Upper lobe of right lung (tissue), 1 donor: ENCODE data around the gene TAF15. TPM values are rescaled to one million over a fixed set of nuclear protein-coding genes. Genes with fewer than 3 reads are reported as not detected.
A peak's percentile ranks its signal among the peaks of the same experiment; 100 is the strongest.

Source experiments
- ATAC-seq: fragments of 200-7000 bp; cut with Tn5 transposase; one replicate; pipeline ENCODE4 v1.9.1; 2020; ENCODE audit warnings: mild to moderate bottlenecking, moderate library complexity
- DNase-seq: peaks from one replicate; pipeline ENCODE4 v3.0.0-alpha.2; 2020
- H3K27ac ChIP-seq: fragments of 200-600 bp; one replicate; pipeline ENCODE4 v1.8.0; 2022
- H3K27me3 ChIP-seq: fragments of 200-600 bp; one replicate; pipeline ENCODE4 v1.8.0; 2022; ENCODE audit warnings: mild to moderate bottlenecking
- H3K36me3 ChIP-seq: fragments of 200-600 bp; one replicate; pipeline ENCODE4 v1.8.0; 2022
- H3K4me1 ChIP-seq: fragments of 200-600 bp; one replicate; pipeline ENCODE4 v1.8.0; 2022
- H3K4me3 ChIP-seq: fragments of 200-600 bp; one replicate; pipeline ENCODE4 v1.8.0; 2022; ENCODE audit warnings: mild to moderate bottlenecking
- H3K9me3 ChIP-seq: fragments of 200-600 bp; one replicate; pipeline ENCODE4 v1.8.0; 2022
- intact Hi-C: fragments of 100-400 bp; cut with DNase I; formaldehyde crosslinking; loops from one replicate; pipeline ENCODE4 v1.11.0; 2022
- total RNA-seq: library from RNA; stranded (reverse); fragmentation: NEBNext Ultra II Directional; extraction: Animal tissue kit (Norgen Biotek cat#: 25700); gene quantifications from one replicate; pipeline ENCODE4 v1.2.1, GENCODE V29; 2021
- TF ChIP-seq, protein P1 (sequence below): fragments of 200-600 bp; IDR thresholded peaks from one replicate; pipeline ENCODE4 v1.8.0; 2022; ENCODE audit warnings: antibody characterized with exemption
- donor health status: DM: no; HTN: yes; CAD: no; lungs with severe emphysema.

TAF15 gene
- total RNA-seq, 1 donor from 2014 or later: 142 TPM

DNA sequence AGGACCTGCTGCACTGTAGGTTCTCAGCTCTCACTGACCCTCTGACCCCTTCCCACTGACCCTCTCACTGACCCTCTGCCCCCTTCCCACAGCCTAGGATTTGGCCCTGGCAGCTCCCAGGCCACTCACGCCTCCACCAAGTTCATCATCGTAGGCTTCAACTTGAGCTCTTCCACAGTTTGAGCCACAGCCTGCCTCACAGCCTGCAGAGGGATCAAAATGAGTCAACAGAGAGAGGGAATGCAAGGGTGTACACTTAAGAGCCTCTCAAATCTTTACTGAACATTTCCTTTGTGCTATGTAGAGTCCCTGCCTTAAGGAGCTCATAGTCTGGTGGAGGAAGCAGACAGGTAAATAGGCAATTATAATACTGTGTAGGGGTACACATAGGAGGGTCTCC is 47.3 kb downstream of the TAF15 start:
- Histone ChIP-seq H3K36me3 (no peaks in the 10 kb centered on the region), H3K27me3 (no peaks in the 10 kb centered on the region), H3K9me3 (no peaks in the 10 kb centered on the region), H3K4me1 (no peaks in the 10 kb centered on the region), H3K4me3 (no peak overlapping the region), H3K27ac (no peak overlapping the region)
- ATAC-seq (peak; percentile 57), DNase-seq (no peak)
- TF ChIP-seq, protein P1, sequence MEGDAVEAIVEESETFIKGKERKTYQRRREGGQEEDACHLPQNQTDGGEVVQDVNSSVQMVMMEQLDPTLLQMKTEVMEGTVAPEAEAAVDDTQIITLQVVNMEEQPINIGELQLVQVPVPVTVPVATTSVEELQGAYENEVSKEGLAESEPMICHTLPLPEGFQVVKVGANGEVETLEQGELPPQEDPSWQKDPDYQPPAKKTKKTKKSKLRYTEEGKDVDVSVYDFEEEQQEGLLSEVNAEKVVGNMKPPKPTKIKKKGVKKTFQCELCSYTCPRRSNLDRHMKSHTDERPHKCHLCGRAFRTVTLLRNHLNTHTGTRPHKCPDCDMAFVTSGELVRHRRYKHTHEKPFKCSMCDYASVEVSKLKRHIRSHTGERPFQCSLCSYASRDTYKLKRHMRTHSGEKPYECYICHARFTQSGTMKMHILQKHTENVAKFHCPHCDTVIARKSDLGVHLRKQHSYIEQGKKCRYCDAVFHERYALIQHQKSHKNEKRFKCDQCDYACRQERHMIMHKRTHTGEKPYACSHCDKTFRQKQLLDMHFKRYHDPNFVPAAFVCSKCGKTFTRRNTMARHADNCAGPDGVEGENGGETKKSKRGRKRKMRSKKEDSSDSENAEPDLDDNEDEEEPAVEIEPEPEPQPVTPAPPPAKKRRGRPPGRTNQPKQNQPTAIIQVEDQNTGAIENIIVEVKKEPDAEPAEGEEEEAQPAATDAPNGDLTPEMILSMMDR: no peak
- intact Hi-C loops: no loop called here

DNA sequence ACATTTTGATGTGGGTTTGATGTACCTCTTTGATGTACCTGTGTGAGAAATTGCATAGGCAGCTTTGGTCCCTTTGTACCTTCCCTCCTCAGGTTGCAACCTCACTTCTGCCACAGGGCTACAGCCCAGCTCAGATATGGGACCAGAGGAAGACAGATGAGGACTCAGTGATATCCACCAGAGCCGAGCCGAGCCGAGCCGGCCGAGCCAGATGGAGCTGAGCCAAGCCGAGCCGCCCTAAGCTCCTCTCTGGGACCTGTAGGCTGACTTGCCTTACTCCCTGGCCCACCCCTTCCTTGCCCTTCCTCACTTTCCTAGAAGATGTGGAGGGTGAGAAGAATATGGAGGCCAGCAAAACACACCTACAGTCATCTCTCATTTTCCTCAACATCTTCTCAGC is 55.6 kb downstream of the TAF15 start:
- Histone ChIP-seq H3K27me3 (no peaks in the 10 kb centered on the region), H3K36me3 (no peaks in the 10 kb centered on the region), H3K4me3 (no peak overlapping the region), H3K9me3 (no peaks in the 10 kb centered on the region), H3K4me1 (no peaks in the 10 kb centered on the region), H3K27ac (no peak overlapping the region)
- intact Hi-C loops: no loop called here
- ATAC-seq (no peak), DNase-seq (no peak)
- TF ChIP-seq, protein P1: no peak

- TF ChIP-seq, protein P1: no peak
- Histone ChIP-seq H3K9me3 (no peaks in the 10 kb centered on the region), H3K27ac (no peak overlapping the region), H3K4me3 (no peak overlapping the region), H3K4me1 (no peaks in the 10 kb centered on the region), H3K36me3 (no peaks in the 10 kb centered on the region), H3K27me3 (no peaks in the 10 kb centered on the region)
- intact Hi-C loops: no loop called here
- ATAC-seq (no peak), DNase-seq (no peak)
These were observed 56.4 kb downstream of the TAF15 start for GRCh38 chr17:35865412-35866340.

DNA sequence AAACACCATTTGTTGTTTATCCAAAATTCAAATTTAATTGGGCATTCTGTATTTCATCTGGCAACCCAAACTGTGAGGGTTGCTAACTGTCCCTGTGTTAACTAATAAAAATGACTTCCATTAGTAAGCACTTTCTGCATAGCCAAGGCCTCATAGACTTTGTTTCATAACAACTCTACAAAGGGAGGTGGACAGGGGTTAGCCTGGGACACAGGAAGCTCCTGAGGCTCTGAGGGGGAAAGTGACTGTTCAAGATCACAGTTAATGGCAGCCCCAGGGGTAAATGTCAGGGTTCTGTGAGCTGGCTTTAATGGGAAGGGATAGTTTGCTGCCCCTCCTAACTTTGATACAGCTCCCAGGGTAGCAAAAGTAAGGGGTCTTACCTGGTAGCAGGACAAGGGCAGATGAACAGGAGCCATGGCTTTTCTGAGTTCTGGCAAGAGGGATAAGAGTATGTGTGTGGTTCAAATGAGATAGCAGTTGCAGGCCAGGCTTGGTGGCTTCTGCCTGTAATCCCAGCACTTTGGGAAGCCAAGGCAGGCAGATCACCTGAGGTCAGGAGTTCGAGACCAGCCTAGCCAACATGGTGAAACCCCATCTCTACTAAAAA is 57.2 kb downstream of the TAF15 start:
- DNase-seq: no peak
- no peaks in the 10 kb centered on the region for H3K36me3 ChIP-seq
- intact Hi-C loops: no loop called here
- H3K27ac ChIP-seq: no peak overlapping the region
- H3K9me3 ChIP-seq: no peaks in the 10 kb centered on the region
- no peak overlapping the region for H3K4me3 ChIP-seq
- H3K27me3 ChIP-seq: no peaks in the 10 kb centered on the region
- TF ChIP-seq, protein P1: no peak
- H3K4me1 ChIP-seq: no peaks in the 10 kb centered on the region
- no peak for ATAC-seq

- no peaks in the 10 kb centered on the region for H3K4me1 ChIP-seq
- TF ChIP-seq, protein P1: no peak
- H3K27me3 ChIP-seq: no peaks in the 10 kb centered on the region
- no peaks in the 10 kb centered on the region for H3K36me3 ChIP-seq
- H3K9me3 ChIP-seq: no peaks in the 10 kb centered on the region
- DNase-seq (no peak), ATAC-seq (no peak)
- intact Hi-C loops: no loop called here
- no peak overlapping the region for H3K27ac ChIP-seq
- no peak overlapping the region for H3K4me3 ChIP-seq
These were observed 58.3 kb downstream of the TAF15 start for GRCh38 chr17:35867574-35867973.
